Esophagus squamous epithelium (tissue), 5 donors: Measurements from ENCODE around the gene PACC1. TPM values are rescaled to one million over a fixed set of nuclear protein-coding genes. Genes with fewer than 3 reads are reported as not detected.
A peak's percentile ranks its signal among the peaks of the same experiment; 100 is the strongest.

Experiments used
- DNase-seq: peaks from one replicate; lab custom pipeline; 2025; lab: John Stamatoyannopoulos, UW
- H3K27ac ChIP-seq, 4 donors: fragments of 200-600 bp; sonication (generic); one replicate each; pipeline ENCODE4 v1.5.1; 2016 to 2019; ENCODE audit warnings: mild to moderate bottlenecking in 1 of 4
- H3K27me3 ChIP-seq, 4 donors: fragments of 200-600 bp; sonication (generic); 1 replicate in 3 of 4; 2 replicates in 1 of 4; pipeline versions ENCODE4 v1.5.1 to v1.6.0; 2017 to 2021; ENCODE audit warnings: antibody characterized with exemption in 1 of 4
- H3K36me3 ChIP-seq, 3 donors: fragments of 200-600 bp; sonication (generic); one replicate each; pipeline ENCODE4 v1.5.1; 2016 to 2019
- H3K4me1 ChIP-seq, 3 donors: fragments of 200-600 bp; sonication (generic); one replicate each; pipeline ENCODE4 v1.5.1; 2017 to 2019
- H3K4me3 ChIP-seq, 4 donors: fragments of 200-600 bp; sonication (generic); 1 replicate in 3 of 4; 2 replicates in 1 of 4; pipeline ENCODE4 v1.5.1; 2016 to 2019; ENCODE audit warnings: mild to moderate bottlenecking in 2 of 4, moderate library complexity in 1 of 4
- H3K9me3 ChIP-seq, 3 donors: fragments of 200-600 bp; sonication (generic); one replicate each; pipeline ENCODE4 v1.5.1; 2016 to 2019
- CTCF ChIP-seq, 6 experiments: fragments of 450-650 bp in 4 of 6; fragments of 200-600 bp in 2 of 6; sonication (generic) in 2 of 6; IDR thresholded peaks; one replicate each; pipeline ENCODE4 v1.5.1; 2016 to 2019; ENCODE audit warnings: antibody characterized with exemption in 6 of 6, mild to moderate bottlenecking in 4 of 6, moderate library complexity in 4 of 6
- POLR2A ChIP-seq, 4 donors: fragments of 450-650 bp; IDR thresholded peaks; one replicate each; pipeline ENCODE4 v1.6.1; 2017; ENCODE audit warnings: antibody characterized with exemption in 4 of 4, mild to moderate bottlenecking in 4 of 4, moderate library complexity in 3 of 4
- WGBS, 2 donors: methylation state at CpG; one replicate each; pipeline ENCODE4 v1.1.5; 2018; 5-methylcytosine and 5-hydroxymethylcytosine counted together
- intact Hi-C: fragments of 100-400 bp; cut with DNase I; formaldehyde crosslinking; loops from one replicate; pipeline ENCODE4 v1.15.0; 2022
- total RNA-seq, 4 donors: library from RNA; depleted of rRNA; stranded (reverse); fragments of >200 nt; gene quantifications; one replicate each; pipeline ENCODE4 v1.1.0, GENCODE V29; 2016
- donor health status: DM: yes; HTN: yes; CAD: no.

Gene PACC1
- total RNA-seq, 4 donors from 2014 or later: 5.0 to 7.6 (median 6.3) TPM

- TF ChIP-seq POLR2A (IDR thresholded peaks at IDR 0.05) (no peak), CTCF (IDR thresholded peaks at IDR 0.05) (no peak)
- H3K27ac ChIP-seq: no peak overlapping the region
- H3K4me1 ChIP-seq: no peaks in the 10 kb centered on the region
- DNase-seq: no peak
- H3K36me3 ChIP-seq: peaks cover 0 to 43% (median 0%) of the 10 kb centered on the region in 3 donors
- H3K9me3 ChIP-seq: no peaks in the 10 kb centered on the region
- H3K27me3 ChIP-seq: no peaks in the 10 kb centered on the region
- no peak overlapping the region for H3K4me3 ChIP-seq
- 74 to 87% methylated on average over 5 of the region's 5 CpGs for WGBS, 2 donors
- intact Hi-C loops: no loop called here
Measured at GRCh38 chr1:212375986-212376385, 38.7 kb downstream of the PACC1 start.

- no peak for DNase-seq
- Histone ChIP-seq H3K27me3 (no peaks in the 10 kb centered on the region), H3K36me3 (peaks cover 0 to 65% (median 0%) of the 10 kb centered on the region in 3 donors), H3K27ac (no peak overlapping the region), H3K4me1 (peaks cover 0 to 11% (median 0%) of the 10 kb centered on the region in 3 donors), H3K9me3 (no peaks in the 10 kb centered on the region), H3K4me3 (no peak overlapping the region)
- intact Hi-C loops: loop anchor here (5.0 kb wide), 2 partner anchors 84 to 296 kb away; no protein-coding TSS in a partner anchor
- 62 to 63% methylated on average over 3 of the region's 3 CpGs for WGBS, 2 donors
- TF ChIP-seq CTCF (IDR thresholded peaks at IDR 0.05) (peak; percentile 24 to 88 (median 79)), POLR2A (IDR thresholded peaks at IDR 0.05) (no peak)
Measured at GRCh38 chr1:212368073-212368484, 46.6 kb downstream of the PACC1 start.

- no CpG with 5 or more reads among the region's 2 CpGs for WGBS, 2 donors
- H3K4me3 ChIP-seq: no peak overlapping the region
- no peak for DNase-seq
- no peaks in the 10 kb centered on the region for H3K27me3 ChIP-seq
- H3K27ac ChIP-seq: peak overlapping the region in 3 of 4 donors; percentile 8 to 56 (median 19)
- H3K36me3 ChIP-seq: peaks cover 0 to 70% (median 0%) of the 10 kb centered on the region in 3 donors
- TF ChIP-seq POLR2A (IDR thresholded peaks at IDR 0.05): no peak
- TF ChIP-seq CTCF (IDR thresholded peaks at IDR 0.05): no peak
- H3K9me3 ChIP-seq: no peaks in the 10 kb centered on the region
- peaks cover 0 to 11% (median 0%) of the 10 kb centered on the region in 3 donors for H3K4me1 ChIP-seq
- intact Hi-C loops: loop anchor here (5.0 kb wide), 2 partner anchors 85 to 295 kb away; no protein-coding TSS in a partner anchor
Measured at GRCh38 chr1:212367474-212368072, 47.1 kb downstream of the PACC1 start.

- peaks cover 0 to 11% (median 0%) of the 10 kb centered on the region in 3 donors for H3K4me1 ChIP-seq
- H3K9me3 ChIP-seq: no peaks in the 10 kb centered on the region
- no peak for DNase-seq
- TF ChIP-seq CTCF (IDR thresholded peaks at IDR 0.05) (no peak), POLR2A (IDR thresholded peaks at IDR 0.05) (no peak)
- peaks cover 0 to 77% (median 0%) of the 10 kb centered on the region in 3 donors for H3K36me3 ChIP-seq
- peak overlapping the region in 2 of 4 donors; percentile 8 to 56 for H3K27ac ChIP-seq
- no peak overlapping the region for H3K4me3 ChIP-seq
- WGBS, 2 donors: 54 to 65% methylated on average over 5 of the region's 5 CpGs
- H3K27me3 ChIP-seq: no peaks in the 10 kb centered on the region
- intact Hi-C loops: loop anchor here (5.0 kb wide), 2 partner anchors 85 to 295 kb away; no protein-coding TSS in a partner anchor
Measured at GRCh38 chr1:212366901-212367300, 47.8 kb downstream of the PACC1 start.

GRCh38 chr1:212364985-212365384 lies 49.7 kb downstream of the PACC1 start:
- H3K27ac ChIP-seq: peak overlapping the region in 2 of 4 donors; percentile 21 to 41

More at GRCh38 chr1:212364985-212365384, 49.7 kb downstream of the PACC1 start:
- Histone ChIP-seq H3K9me3 (no peaks in the 10 kb centered on the region), H3K27me3 (no peaks in the 10 kb centered on the region), H3K36me3 (peaks cover 0 to 86% (median 6%) of the 10 kb centered on the region in 3 donors), H3K4me3 (no peak overlapping the region), H3K4me1 (peaks cover 0 to 11% (median 0%) of the 10 kb centered on the region in 3 donors)
- TF ChIP-seq CTCF (IDR thresholded peaks at IDR 0.05) (no peak), POLR2A (IDR thresholded peaks at IDR 0.05) (no peak)
- 68 to 75% methylated on average over 7 of the region's 7 CpGs for WGBS, 2 donors
- intact Hi-C loops: loop anchor here (5.0 kb wide), 2 partner anchors 87 to 293 kb away; no protein-coding TSS in a partner anchor
- no peak for DNase-seq
